Stimulated activated CD8-positive, alpha-beta memory T cell treated with anti-CD3 and anti-CD28 coated beads, Interleukin-15, amount 100 ng/mL, for 1 hour (primary cell): ENCODE measurements around the gene ANKH.

Experiments used
- DNase-seq: peaks from one replicate; pipeline ENCODE4 v3.0.0-alpha.2; 2020; ENCODE audit warnings: low read depth

The ANKH gene

DNA sequence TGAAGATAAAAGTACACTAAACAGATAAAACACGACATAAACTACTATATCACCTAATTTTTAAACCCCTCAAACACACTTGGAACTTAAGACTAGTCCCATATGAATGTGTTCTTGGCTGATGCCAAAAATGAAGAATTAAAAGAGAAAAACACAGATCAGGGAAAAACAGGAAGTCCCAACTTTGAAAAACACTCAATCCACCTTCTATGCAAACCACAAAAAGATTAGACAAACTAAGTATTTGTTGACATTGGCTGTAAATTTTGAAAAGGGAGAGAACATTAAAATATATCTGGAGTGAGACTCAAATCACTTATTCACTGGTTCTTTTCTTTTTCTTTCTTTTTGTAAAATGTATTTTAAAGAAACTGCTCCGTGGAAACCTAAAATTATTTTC, 81.4 kb downstream of the ANKH start:
- DNase-seq = no peak

DNA sequence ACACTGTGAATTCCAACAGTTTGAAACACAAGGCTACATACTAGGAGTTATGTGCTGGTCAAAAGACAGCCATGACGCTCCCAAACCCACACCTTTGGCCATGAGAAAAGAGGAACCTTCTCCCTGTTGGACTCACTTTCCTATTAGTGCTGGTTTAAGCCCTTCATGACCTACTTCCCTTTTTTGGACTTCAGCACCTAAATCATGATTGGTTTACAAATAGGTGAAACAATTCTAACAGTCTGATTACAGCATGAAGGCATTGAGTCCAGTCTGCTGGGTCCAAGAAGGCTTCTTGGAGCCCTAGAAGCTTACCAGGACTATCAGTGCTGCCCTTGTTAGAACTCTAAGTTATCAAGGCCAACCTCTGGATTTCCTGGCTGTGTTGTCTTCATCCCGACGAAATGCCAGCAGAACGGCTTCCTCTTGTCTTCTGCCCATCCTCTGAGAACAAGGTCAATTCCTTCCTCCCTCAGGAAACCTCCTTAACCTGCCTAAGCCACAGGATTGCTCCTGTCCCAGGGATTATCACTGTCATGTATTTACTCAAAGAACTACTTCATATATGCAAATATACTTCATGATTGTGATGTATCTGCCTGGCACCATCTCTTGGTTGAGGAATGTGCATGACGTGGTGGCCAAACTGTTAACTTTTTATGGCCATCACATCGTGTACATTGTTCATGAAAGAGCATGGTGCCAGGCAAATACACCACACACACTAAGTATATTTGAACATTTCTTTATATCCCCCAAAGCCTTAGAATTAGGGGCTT, 83.6 kb downstream of the ANKH start:
- DNase-seq = no peak

GRCh38 chr5:14783691-14784090, 87.9 kb downstream of the ANKH start:
- no peak for DNase-seq

GRCh38 chr5:14782591-14782990, 89.0 kb downstream of the ANKH start:
- no peak for DNase-seq

- DNase-seq = no peak
Observed at GRCh38 chr5:14781106-14781505, 90.5 kb downstream of the ANKH start.

DNA sequence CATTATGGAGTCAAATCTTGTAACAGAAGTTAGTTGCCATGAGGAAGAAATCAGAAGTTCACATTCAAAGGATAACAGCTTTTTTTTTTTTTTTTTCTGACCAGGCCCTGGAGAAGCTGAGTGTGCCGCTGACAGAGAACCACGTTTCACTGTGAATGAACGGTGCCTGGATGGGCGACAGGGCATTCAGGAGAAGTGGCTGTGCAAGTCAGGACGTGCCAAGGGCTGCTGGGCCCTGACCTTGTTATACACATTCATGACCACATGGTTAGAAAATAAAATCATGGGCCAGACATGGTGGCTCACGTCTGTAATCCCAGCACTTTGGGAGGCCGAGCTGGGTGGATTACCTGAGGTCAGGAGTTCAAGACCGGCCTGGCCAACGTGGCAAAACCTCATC, 91.6 kb downstream of the ANKH start:
- DNase-seq = no peak

- no peak for DNase-seq
Observed at GRCh38 chr5:14778792-14779070, 92.8 kb downstream of the ANKH start.

DNA sequence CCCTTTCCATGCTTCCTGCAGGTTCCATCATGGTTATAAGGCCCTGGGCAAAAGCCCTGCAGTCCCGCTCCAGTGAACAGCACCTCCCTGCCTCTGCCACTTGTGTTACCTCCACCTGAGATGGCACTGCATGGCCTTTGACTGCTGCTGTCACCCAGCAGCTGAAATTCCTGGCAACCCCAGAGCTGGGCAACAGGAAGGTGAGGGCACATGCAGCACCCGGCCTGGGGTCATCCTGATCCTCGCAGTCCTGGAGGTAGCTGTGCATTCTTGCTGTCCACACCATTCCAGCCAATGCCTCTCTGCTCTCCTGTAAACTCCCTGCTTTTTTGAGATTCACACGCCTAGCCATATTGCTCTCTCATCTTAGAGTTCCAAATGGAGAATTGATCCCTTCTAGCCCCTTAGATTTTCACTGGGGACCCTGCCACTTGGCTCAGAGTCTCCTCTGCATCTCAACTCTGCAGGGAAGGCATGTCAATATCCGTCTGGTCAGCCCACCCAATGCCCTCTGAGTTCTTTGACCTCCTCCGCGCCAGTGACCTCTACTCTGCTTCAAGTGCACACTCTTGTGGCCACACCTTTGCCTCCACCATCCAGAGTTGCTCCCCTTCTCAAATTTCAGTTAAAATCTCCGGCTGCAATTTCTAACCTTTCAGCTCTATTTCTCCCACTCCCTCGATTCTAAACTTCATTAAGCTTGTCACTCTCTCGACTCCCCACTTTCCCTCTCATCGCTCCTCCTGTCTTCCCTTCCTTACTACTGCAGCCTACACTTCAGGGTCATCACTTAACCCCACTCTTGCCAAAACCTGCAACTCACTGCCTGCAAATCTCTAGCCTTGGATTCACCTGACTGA, 93.4 kb downstream of the ANKH start:
- no peak for DNase-seq

DNA sequence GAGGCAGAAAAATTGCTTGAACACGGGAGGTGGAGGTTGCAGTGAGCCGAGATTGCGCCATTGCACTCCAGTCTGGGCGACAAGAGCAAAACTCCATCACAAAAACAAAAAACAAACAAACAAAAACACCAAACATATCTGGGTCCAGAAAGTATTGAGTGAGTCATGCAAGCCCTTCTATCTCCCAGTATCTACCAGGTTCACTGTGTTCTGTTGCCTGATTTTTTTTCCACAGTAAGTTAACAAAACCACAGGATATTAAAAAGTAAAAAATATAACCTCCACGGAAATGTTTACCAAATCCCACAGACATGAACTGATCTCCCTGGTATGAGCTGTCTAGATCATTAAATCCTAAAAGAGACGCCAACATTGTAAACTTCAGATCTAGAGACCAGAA, 94.4 kb downstream of the ANKH start:
- no peak for DNase-seq

GRCh38 chr5:14776602-14777001, 95.0 kb downstream of the ANKH start:
- DNase-seq = no peak

DNA sequence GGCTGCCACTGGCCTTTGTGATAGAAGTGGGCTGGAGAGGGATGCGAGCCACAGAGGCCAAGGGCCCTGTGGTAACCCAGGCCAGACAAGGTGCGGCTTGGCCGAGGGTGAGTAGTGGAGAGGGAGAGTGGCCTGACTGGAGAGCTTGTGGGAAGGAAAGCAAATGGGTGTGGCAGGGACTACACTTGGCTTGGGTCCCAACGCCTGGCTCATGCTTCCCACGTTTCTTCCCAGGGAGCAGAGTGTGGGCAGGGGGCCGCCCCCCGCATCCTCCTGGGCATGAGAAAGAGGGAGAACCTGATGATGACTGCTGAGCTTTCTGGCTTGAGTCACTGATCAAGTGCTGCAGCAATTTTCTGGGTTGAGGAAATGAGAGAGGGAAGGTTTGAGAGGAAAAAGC, 95.7 kb downstream of the ANKH start:
- no peak for DNase-seq

DNA sequence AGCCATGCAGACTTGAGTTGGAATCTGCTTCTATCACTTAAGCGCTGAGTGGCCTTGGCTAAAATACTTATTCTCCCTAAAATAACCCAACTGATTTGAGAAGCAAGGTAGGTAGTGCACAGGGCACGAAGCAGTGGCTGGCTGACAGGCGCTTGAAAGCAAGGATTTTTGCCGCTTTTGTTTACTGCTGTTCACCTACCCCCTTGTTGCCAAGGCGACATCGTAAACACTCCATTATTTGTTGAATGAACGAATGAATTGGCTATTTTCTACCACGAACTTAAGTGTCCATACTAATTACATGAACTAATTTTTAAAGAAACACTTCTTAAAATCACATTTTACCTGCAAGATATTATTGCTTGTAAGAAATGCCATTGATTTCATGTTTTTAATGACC, 98.0 kb downstream of the ANKH start:
- no peak for DNase-seq

- no peak for DNase-seq
Observed at GRCh38 chr5:14771972-14772371, 99.6 kb downstream of the ANKH start.

GRCh38 chr5:14771189-14771588, 100.4 kb downstream of the ANKH start:
- DNase-seq = no peak

DNA sequence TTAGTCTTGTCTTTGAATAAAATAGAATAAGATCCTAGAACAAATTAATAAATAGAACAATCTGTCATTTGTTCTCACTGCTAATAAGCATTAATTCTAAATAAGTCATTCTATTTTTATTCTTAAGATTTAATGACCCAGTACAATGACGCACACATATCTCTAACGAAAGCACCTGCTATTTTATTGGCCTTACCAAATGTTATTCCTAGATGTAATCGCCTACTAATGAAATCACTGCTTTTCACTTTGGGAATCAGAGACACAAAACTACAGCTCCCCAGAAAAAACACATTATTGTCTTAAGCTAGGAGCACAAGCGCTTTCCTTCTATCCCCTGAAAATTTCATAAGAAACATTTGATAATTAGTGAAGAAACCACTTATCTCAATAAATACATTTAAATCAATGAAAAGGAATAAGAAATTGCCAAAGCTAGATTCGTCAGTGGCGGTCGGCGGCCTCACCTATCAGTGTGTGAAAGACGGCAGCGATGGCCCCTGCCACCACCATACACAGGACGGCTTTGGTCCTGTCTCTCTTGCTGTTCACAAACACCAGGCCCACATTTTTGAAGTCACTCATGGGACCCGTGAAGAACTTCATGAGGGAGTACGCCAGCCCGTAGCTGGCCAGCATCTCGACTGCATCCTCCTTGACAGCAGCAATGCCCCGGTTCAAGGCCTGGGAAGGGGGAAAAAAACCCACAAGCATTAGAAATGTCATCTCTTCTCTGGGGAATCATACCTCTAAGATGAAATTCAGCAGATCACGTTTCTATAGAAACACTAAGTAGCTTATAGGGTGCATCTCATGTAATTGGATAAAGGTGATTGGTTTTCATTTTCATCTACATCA, 102.8 kb downstream of the ANKH start:
- no peak for DNase-seq

- DNase-seq = no peak
Observed at GRCh38 chr5:14767735-14768507, 103.7 kb downstream of the ANKH start.

GRCh38 chr5:14767053-14767452, 104.5 kb downstream of the ANKH start:
- no peak for DNase-seq

GRCh38 chr5:14766584-14766983, 105.0 kb downstream of the ANKH start:
- no peak for DNase-seq

- no peak for DNase-seq
Observed at GRCh38 chr5:14765587-14765986, 106.0 kb downstream of the ANKH start.

DNA sequence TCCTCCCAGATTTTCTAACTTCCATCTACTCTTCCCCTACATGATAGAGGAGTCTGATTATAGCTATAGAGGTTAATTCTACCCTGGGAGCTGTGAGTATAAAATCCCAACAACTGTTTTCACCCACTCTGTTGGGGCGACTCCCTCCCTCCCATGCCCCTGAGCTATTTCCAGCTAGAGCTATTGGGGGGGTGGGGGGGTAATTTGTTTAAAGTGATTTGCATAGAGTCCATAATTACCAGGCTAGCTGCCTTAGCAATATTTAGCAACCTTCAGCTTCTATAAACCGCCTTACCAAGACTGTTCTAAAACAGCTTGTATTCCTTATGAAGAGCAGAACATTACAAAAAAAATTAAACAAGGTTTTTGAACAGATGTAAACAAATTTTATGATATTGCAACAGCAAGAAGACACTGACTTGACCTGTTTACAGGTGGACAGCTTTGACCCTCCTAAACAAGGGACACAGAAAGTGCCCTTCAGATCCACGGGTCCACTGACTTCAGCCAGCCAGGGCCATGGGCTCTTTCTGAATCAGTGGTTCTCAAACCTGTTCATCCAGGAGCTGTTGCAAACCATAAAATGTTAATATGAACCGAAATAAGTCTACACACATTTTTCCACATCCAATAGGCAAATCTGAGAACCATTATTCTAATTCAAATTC, 108.9 kb downstream of the ANKH start:
- no peak for DNase-seq

GRCh38 chr5:14760548-14761002, 111.0 kb downstream of the ANKH start:
- no peak for DNase-seq
